Fibroblast of pulmonary artery (primary cell): ENCODE data around the gene IYD.
A peak's percentile ranks its signal among the peaks of the same experiment; 100 is the strongest.
"Not testable (repeated sequence)": the region's sequence is repeated elsewhere in the genome, so short reads cannot be mapped to it uniquely, and the experiment has no call there.

ENCODE experiments used
- DNase-seq: peaks from one replicate; pipeline ENCODE4 v3.0.0-alpha.2; 2010; ENCODE audit warnings: low read depth
- H3K4me3 ChIP-seq: replicated peaks from 2 replicates; pipeline ENCODE4 v1.5.1; 2011; ENCODE audit warnings: low read depth, mild to moderate bottlenecking, control low read depth, low read length, moderate library complexity
- TF ChIP-seq, protein P1 (sequence below): IDR thresholded peaks from 2 replicates; pipeline ENCODE4 v1.5.1; 2011; ENCODE audit warnings: mild to moderate bottlenecking, control low read depth, low read length, inconsistent platforms; ENCODE audit errors: missing control alignments

Gene IYD

DNA sequence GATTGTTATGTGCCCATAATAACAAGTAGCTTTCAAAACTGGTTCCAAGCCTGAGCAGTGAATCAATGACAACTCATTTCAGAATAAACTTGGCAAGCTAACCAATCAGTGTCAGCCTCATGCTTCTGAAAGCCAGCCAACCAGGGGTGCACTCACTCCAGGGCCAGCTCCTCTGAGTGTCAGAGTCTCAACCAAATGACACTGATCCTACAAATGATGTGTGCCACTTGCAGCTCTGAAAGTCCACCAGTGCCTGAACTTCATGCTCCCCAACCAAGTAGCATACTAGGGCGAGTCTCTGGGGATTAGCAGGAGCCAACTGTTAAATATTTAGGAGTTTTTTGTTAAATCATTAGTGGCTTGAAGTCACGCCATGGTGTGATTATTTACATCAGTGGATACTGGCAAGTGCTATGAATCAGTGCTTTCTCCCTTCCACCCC, 4.5 kb downstream of the IYD start:
- DNase-seq: peak; percentile 24
- TF ChIP-seq, protein P1, sequence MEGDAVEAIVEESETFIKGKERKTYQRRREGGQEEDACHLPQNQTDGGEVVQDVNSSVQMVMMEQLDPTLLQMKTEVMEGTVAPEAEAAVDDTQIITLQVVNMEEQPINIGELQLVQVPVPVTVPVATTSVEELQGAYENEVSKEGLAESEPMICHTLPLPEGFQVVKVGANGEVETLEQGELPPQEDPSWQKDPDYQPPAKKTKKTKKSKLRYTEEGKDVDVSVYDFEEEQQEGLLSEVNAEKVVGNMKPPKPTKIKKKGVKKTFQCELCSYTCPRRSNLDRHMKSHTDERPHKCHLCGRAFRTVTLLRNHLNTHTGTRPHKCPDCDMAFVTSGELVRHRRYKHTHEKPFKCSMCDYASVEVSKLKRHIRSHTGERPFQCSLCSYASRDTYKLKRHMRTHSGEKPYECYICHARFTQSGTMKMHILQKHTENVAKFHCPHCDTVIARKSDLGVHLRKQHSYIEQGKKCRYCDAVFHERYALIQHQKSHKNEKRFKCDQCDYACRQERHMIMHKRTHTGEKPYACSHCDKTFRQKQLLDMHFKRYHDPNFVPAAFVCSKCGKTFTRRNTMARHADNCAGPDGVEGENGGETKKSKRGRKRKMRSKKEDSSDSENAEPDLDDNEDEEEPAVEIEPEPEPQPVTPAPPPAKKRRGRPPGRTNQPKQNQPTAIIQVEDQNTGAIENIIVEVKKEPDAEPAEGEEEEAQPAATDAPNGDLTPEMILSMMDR: no peak
- no peak overlapping the region for H3K4me3 ChIP-seq

DNA sequence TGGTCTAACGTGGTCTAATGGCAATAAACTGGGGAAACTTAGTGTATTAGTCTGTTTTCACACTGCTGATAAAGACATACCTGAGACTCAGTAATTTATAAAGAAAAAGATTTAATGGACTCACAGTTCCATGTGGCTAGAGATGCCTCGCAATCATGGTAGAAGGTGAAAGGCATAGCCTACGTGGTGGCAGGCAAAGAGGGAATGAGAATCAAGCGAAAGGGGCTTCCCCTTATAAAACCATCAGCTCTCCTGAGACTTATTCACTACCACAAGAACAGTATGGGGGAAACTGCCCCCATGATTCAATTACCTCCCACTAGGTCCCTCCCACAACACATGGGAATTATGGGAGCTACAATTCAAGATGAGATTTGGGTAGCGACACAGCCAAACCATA, 5.5 kb downstream of the IYD start:
- H3K4me3 ChIP-seq, DNase-seq: not testable (repeated sequence)

DNA sequence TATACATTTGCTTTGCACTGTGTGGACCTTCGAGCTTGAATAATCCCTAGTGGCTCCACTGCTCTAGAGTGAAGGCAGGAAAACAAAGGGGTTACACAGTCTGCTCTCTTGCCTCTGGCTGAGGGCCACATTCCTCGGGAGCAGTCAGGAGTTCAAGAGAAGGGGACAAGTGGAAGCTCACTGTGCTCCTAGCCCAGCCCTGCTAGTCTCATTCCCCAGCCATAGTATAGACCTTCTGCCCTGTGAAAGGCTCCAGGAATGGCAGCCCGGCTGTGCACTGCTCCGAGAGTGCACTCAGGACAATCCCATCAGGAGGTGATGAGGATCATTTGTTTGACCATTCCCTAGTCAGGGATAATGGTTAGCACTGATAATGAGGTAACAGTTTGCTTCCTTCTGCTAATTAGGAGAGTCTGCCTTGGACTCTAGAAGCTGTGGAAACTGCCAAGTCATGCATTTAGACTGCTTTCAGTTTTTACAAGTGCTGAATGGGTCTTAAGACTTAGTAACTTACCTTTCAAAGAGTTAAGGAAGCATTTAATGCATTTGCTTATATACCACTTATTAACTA, 8.5 kb downstream of the IYD start:
- no peak for DNase-seq
- no peak overlapping the region for H3K4me3 ChIP-seq
- TF ChIP-seq, protein P1: no peak

DNA sequence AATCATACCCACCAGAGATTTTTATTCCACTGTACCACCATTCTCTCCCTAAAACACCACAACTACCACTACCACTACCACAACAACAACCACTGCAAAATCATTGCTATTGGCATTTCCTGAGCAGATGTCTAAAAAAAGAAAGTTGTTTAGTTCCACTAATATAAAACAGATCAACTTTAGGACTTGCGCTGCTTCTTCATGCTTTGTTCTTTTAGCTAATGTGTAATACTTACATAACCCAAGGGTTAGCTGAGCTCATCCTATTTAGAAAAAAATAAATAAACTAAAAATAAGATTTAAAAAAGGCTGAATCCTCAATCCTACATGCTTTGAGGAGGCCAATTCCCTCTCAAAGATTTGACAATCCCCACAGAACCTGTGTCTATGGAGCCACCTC, 11.4 kb downstream of the IYD start:
- no peak for DNase-seq
- H3K4me3 ChIP-seq: no peak overlapping the region
- TF ChIP-seq, protein P1: no peak

DNA sequence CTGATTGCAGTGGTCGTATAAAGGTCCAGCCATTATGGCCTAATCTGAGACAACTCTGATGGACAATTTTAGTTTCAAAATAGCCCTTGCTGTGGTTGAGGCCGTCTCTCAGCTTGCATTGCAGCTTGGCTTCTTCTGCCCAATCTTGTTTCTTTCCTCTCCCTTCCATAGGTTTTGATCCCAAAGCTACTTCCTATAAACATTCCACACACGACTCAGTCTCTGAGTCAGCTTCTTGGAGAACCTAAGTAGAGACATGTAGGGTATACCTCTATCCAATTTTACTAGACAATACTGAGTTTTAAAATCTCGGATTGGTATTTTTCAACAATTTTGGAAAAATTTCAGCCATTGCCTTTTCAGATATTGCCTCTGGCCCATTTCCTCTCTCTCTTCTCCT, 13.4 kb downstream of the IYD start:
- H3K4me3 ChIP-seq: no peak overlapping the region
- no peak for DNase-seq
- TF ChIP-seq, protein P1: no peak

DNA sequence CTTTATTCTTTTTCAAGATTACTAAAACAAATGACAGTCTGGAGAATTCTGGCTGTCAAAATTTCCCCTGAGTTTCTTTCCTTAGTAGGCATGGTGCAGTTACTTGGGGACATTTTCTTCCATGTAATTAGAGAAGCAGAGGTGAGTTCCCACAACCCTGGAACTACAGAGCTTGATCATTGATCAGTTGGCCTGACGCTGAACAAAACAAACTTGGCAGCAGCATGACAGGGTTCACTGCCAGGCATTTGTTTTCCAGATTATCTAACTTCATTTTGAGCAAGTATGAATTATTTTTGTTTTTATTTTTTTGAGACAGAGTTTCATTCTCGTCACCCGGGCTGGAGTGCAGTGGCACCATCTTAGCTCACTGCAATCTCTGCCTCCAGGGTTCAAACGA, 22.6 kb downstream of the IYD start:
- TF ChIP-seq, protein P1: no peak
- DNase-seq: no peak
- no peak overlapping the region for H3K4me3 ChIP-seq

DNA sequence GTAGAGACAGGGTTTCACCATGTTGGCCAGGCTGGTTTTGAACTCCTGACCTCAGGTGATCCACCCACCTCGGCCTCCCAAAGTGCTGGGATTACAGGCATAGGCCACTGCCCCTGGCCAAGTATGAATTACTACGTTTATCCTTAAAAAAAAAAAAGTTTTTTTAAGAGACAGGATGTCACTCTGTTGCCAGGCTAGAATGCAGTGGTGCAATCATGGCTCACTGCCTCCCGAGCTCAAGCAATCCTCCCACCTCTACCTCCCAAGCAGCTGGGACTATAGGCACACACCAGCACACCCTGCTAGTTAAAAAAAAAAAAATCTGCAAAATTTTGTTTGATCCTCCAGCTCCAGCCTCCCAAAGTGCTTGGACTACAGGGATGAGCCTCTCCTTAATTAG, 23.1 kb downstream of the IYD start:
- TF ChIP-seq, protein P1: no peak
- no peak overlapping the region for H3K4me3 ChIP-seq
- DNase-seq: peak; percentile 42
